Fibroblast of upper back skin (primary cell): ENCODE measurements around the gene SOWAHB.
A peak's percentile ranks its signal among the peaks of the same experiment; 100 is the strongest.
"Not testable (repeated sequence)": the region's sequence is repeated elsewhere in the genome, so short reads cannot be mapped to it uniquely, and the experiment has no call there.

Experiments used
- DNase-seq: peaks from one replicate; pipeline ENCODE4 v3.0.0-alpha.2; 2013

SOWAHB gene

DNA sequence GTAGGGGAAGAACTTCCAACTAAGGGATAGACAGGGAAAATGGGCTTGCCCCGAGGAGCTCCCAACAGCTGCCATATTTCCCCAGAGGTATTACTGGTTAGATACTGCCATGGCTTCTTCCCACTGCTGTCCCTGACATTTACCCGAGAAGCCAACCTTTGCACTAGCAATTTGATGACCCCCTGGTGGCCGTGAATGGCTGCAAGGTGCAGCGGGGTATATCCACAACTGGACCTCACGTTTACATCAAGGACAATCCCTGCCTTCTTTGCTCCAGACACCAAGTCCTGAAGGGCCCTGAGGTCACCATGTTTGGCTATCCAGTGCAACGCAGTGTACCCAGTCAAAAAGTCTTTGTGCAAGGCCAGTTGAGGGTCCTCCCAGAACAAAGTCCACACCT is 2.3 kb downstream of the SOWAHB start:
- no peak for DNase-seq

DNA sequence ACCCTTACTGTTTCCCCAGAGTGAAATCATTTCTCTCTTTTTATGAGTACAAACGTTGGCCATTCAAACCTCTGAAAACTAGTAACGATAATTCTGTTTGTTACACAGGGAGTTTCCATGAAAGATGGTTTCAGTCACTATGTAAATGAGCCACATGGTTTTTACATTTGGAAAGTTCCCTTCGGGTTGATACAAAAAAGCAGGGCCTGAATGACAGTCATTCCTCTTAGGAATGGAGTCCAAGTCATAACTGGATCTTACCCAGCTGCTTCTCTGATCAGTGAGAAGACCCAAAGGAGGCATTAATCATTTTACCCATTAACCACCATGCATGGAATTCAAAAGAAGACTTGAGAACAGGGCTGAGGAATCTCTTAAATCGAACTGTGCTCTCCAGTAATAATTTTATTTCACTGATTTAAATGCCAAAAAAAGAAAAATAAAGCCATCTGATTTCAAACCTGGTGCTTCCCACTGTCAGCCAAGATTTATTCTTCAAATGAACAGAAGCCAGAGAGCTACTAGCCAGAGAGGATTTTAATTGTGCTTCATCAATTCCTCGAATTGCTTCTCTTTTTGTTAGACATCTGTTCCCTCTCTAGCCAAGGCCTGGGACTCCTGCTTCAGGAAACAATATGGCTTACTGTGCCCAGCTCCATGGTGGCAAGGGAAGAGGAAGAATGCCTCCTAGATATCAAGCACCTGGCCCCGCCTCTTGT is 3.2 kb downstream of the SOWAHB start:
- DNase-seq: peak; percentile 56

DNA sequence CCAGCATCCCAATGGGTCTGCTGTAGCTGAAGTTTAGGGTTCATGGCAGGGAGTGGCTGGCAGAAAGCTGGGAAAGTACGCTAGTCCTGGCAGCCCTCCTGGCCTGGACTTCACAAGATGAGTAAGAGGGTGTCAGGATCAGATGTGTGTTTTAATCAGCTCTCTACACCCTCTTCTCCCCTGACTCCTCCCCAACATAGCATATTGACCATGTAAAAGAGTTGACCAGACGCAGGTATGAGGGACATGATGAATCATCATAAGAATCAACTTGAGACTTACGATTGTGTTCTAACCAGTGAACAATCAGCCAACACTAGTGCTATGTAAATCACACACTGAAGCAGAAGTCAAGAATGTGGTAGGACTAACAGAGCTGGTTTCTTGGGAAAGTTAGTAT is 5.3 kb downstream of the SOWAHB start:
- no peak for DNase-seq

GRCh38 chr4:76892001-76892400 is 5.9 kb downstream of the SOWAHB start:
- no peak for DNase-seq

- no peak for DNase-seq
Observed at GRCh38 chr4:76886848-76887441, 11.0 kb downstream of the SOWAHB start.

- DNase-seq: no peak
Observed at GRCh38 chr4:76886214-76886613, 11.7 kb downstream of the SOWAHB start.

- peak; percentile 62 for DNase-seq
Observed at GRCh38 chr4:76883147-76883546, 14.8 kb downstream of the SOWAHB start.

GRCh38 chr4:76882630-76883029 is 15.3 kb downstream of the SOWAHB start:
- no peak for DNase-seq

GRCh38 chr4:76881375-76881774 is 16.6 kb downstream of the SOWAHB start:
- no peak for DNase-seq

DNA sequence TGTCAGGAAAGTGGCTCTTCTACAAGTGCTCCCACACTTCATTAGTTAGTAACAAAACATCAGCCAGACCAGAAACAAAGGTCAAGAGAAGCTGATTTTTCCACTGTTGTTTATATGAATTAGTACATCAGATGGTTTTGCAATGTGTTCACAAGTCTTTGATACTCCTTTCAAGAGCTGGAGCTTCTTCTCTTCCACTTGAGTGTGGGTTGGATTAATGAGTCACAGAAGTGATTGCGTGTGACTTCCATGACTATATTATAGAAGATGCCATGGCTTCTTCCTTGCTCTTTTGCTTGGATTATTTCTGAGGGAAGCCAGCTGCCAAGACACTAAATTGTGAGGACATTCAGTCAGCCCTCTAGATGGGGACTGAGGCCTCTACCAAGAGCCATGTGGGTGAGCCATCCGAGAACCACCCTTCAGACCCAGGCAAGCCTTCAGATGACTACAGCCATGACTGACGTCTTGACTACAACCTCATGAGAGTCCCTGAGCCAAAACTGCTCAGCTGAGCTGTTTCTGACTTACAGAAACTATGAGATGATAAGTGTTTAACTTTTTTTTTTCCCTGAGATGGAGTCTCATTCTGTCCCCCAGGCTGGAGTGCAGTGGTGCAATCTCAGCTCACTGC is 18.1 kb downstream of the SOWAHB start:
- no peak for DNase-seq

- DNase-seq: not testable (repeated sequence)
Observed at GRCh38 chr4:76878641-76879165, 19.2 kb downstream of the SOWAHB start.

DNA sequence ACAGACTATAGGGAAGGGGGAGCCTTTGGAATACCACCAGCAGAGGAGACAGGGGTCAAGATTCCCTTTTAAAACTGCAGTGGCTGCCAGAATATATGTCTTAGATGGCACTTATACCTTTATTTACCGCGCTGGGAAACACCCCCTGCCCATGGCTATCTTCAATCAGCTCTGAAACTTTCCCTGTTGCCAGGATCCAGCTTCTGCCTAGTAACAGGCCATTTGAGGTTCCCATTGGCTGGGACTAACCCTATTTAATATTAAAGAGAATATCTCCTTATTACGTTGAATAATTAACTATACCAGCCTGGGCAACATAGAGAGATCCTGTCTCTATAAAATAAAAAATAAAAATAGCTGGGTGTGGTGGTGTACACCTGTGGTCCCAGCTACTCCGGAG is 23.8 kb downstream of the SOWAHB start:
- no peak for DNase-seq

- DNase-seq: no peak
Observed at GRCh38 chr4:76873495-76873894, 24.4 kb downstream of the SOWAHB start.

- no peak for DNase-seq
Observed at GRCh38 chr4:76872556-76872955, 25.4 kb downstream of the SOWAHB start.

DNA sequence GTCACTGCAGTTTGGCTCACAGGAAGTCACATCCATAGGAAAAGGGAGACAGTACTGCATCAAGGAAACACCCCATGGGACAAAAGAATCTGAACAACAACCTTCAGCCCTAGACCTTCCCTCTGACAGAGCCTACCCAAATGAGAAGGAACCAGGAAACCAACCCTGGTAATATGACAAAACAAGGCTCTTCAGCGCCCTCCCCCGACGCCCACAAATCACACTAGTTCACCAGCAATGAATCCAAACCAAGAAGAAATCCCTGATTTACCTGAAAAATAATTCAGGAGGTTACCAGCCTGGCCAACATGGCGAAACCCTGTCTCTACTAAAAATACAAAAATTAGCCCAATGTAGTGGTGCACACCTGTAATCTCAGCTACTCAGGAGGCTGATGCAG is 29.2 kb downstream of the SOWAHB start:
- not testable (repeated sequence) for DNase-seq

DNA sequence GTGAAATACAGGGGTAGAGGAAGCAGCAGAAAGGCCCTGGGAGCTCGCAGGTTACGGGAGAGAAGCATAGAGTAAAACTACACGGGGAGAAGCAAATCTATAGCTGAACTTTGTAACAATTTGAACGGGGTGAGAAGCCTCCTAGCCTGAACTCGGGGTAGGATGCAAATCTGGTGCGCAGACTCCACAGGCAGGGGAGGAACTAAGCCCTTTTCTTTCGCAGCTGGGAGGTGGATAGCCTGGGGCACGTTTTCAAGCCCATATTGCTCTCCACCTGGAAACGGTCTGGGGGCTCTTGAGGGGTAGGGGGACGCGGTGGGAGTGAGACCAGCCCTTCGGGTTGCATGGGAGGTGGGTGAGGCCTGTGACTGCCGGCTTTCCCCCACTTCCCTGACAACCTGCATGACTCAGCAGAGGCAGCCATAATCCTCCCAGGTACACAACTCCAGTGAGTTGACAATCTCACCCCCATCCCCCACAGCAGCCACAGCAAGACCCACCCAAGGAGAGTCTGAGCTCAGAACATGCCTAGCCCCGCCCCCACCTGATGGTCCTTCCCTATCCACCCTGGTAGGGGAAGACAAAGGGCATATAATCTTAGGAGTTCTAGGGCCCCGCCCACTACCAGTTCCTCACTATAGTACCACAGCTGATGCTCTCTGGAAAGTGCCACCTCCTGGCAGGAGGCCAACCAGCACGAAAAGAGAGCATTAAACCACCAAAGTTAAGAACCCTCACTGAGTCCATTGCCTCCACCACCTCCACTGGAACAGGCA is 29.9 kb downstream of the SOWAHB start:
- DNase-seq: no peak

DNA sequence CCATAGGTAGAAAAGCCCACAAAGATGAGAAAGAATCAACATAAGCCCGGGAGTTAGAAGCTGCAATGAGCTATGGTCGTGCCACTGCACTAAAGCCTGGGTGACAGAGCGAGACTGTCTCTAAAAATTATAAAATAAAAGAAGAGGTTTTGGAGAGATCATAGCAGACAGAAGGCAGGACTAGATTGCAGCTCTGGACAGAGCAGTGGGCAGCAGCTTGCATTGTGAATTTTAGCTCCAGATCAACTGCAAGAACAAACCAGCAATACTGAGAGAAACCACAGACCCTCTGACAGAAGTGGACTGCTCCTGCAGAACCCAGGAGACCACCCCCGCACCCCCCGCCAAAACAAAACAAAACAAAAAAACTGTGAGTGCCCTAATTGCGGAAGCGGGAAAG is 30.6 kb downstream of the SOWAHB start:
- no peak for DNase-seq

- DNase-seq: no peak
Observed at GRCh38 chr4:76866641-76867040, 31.3 kb downstream of the SOWAHB start.

DNA sequence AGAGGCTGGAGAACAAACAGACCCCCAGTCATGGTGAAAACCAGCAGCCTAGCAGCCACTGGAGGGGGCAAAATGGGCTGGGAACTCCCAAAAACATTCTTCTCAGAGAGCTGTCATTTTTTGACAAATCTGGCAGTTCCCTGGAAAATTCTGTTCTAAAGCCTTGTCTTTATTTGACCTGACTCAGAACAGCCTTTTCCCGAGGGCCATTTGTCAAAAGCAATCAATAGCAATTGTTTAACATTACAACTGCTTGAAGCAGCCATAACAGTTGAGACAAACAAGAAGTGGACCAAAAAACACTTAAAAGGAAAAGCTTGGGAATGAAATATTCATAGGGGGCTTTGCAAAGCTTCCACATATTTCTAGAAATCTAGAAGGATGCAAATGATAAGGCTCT is 39.6 kb downstream of the SOWAHB start:
- no peak for DNase-seq

GRCh38 chr4:76857074-76857409 is 40.9 kb downstream of the SOWAHB start:
- DNase-seq: no peak

DNA sequence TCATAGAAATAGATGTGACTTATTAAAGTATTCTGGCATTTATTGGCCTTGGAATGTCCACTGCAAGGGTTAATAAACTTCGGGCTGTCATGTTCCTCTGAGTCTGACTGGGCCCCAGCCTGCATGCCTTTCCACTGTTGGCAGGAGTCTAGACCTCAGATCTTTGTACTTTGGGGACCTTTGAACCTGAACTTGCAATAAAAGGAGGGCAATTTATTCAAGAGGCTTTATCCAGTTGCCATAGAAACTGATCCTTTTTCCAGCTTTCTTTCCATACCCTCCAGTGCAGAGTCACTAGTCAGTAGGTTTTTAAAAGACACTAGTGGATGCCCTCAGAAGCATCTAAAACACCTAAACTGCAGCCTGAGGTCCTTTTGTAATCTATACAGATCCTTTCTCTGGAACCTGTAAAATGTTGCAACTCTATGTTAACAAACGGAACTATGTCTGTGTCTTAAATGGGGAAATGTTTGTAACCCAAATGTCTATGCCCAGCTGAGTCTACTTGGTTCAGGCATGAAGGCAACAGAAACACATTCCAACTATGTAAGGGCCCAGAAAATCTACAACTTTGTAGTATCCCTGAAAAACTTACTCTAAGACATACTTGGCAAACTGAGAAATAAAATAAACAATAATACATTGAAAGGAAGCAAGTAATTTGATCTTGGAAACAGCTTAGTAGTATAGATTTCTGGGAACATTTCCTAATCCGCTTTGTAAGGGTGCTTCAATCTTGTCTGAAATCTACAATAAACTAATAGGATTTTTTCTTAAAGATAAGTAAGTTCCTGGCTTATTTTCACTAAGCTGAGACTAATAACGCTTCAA is 41.5 kb downstream of the SOWAHB start:
- DNase-seq: peak; percentile 60

DNA sequence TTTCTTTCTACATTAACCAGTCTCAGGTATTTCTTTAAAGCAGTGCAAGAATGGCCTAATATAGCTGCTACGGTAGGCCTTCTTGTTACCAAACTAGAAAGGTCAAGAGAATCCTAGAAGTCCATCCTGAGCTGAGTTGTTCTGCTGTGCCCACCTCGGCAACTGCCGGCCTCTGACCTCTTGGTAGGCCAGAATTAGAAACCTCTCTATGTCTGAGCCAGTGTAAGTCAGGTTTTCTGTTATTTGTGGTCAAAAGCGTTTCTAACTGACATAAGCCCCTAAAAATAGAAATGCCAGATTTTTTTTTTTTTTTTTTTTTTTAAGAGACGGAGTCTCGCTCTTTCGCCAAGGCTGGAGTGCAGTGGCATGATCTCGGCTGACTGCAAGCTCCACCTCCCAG is 43.1 kb downstream of the SOWAHB start:
- no peak for DNase-seq

DNA sequence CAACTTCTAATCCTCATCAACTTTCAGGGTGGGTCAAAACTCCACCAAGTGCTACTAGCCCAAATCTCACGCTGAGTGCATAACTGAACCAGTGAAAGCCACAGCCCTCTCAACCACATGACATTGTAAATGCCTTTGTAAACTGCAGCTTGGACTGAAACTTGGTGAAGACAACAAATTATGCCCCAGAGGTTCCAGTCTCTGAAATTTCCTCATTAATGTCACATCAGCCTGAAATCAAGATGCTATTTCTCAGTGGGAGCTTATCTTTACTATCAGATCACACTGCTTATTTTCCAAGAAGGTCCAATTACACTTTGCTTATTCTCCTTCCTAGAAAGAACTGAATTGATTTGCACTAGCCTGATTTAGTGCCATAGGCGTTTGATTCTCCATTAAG is 46.6 kb downstream of the SOWAHB start:
- no peak for DNase-seq
